HG02623 (cell line): ENCODE results near the gene NAA10.

Experiments used
- ATAC-seq: cut with Tn5 transposase; IDR thresholded peaks from one replicate; pipeline ENCODE4 v1.9.1; 2021; ENCODE audit warnings: moderate library complexity; ENCODE audit not compliant: unreplicated experiment

Gene NAA10

GRCh38 chrX:153885968-153886903 lies 48.6 kb downstream of the NAA10 start, which contains the start of gene L1CAM:
Gene L1CAM (minus strand): TSS chrX:153886173. CDS start chrX:153875836, 10,337 bp downstream.
- ATAC-seq, result no peak

GRCh38 chrX:153885208-153885787 lies 49.5 kb downstream of the NAA10 start:
- ATAC-seq, result no peak

GRCh38 chrX:153884590-153884989 lies 50.2 kb downstream of the NAA10 start:
- ATAC-seq, result no peak

GRCh38 chrX:153884136-153884535 lies 50.7 kb downstream of the NAA10 start:
- ATAC-seq, result no peak

DNA sequence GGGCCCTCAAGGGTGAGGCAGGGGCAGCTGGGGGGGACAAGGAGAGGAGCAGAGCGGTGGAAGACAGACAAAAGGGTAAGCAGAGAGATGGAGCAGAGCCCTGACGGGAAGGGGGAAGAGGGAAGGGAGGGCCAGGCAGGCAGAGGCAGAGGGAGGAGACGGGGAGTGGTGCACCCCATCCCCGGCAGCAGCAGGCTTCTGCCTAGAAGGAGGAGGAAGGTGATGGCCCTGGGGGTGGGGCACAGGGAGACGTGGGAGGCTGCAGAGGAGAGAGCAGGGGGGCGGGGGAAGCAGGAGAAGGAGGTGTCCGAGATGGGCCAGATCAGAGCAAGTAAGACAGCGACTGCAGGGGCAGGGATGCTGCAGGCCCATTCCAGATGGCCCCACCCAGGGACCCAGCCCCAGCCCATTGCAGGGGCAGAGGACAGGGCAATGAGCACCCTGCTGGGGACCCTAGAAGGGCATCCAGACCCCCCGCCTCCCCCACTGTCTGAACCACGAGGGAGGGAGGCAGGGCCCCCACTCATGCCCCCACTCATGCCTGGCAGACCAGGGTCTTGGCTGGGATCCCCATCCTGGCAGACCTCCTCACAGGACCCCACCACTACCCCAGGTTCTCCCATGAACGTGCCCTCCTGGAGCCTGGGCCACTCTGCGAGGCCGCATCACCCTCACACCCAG lies 51.5 kb downstream of the NAA10 start:
- no peak for ATAC-seq

GRCh38 chrX:153882557-153882956 lies 52.3 kb downstream of the NAA10 start:
- ATAC-seq, result no peak

- no peak for ATAC-seq
These were observed 52.7 kb downstream of the NAA10 start for GRCh38 chrX:153882086-153882498.

DNA sequence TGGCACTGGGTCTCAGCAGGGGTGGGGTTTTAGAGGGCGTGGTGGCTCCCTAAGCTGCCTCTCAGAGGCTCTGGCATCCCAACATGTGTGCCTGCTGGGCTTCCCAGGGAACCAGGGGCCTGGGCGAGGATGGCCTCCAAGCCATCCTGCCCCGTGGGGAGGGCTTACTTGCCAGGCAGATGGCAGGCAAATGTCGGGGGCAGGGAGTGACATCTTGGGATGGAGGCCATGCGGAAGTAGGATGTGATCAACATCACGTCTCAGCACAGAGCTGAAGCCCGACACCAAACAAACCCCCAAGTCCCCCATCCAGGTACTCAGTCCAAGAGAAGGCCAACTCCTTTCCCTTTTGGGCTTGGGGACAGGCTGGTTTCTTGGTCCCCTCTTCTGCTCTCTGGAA lies 53.6 kb downstream of the NAA10 start:
- no peak for ATAC-seq

DNA sequence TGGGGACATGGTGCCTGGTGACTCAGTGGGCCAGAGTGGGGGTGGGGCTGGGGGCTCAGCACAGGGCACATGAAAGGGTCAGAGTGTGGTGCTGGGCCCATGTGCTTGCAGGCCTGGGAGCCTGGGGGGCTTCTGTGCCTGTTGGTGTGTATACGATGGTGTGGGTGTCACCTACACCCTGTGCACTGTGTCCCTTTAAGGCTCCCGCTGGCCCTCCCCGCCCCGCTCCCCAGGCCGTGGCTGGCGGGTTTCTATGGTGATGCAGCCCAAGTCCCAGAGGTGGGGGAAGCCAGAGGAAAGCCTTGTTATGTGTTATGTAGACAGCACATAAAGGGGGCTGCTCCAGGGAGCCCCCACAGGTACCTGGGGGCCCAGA lies 54.4 kb downstream of the NAA10 start:
- no peak for ATAC-seq

GRCh38 chrX:153879741-153880439 lies 54.9 kb downstream of the NAA10 start:
- no peak for ATAC-seq
